GM21619 (cell line): Measurements from ENCODE around the gene CMTM6.
"Not testable (repeated sequence)": the region's sequence is repeated elsewhere in the genome, so short reads cannot be mapped to it uniquely, and the experiment has no call there.

ENCODE experiments used
- ATAC-seq: cut with Tn5 transposase; IDR thresholded peaks from one replicate; pipeline ENCODE4 v1.9.1; 2021; ENCODE audit not compliant: unreplicated experiment

Gene CMTM6

GRCh38 chr3:32502118-32502945, at the start of gene CMTM6:
CMTM6 (minus strand) TSS chr3:32502852; CDS start chr3:32502745, 107 bp downstream.
- peak; percentile 61 for ATAC-seq

GRCh38 chr3:32552013-32552412, 49.4 kb upstream of the CMTM6 start:
- no peak for ATAC-seq

- ATAC-seq, result no peak
Measured at GRCh38 chr3:32551496-32551895, 48.8 kb upstream of the CMTM6 start.

GRCh38 chr3:32551087-32551486, 48.4 kb upstream of the CMTM6 start:
- ATAC-seq, result peak; percentile 49

GRCh38 chr3:32545305-32545704, 42.7 kb upstream of the CMTM6 start:
- no peak for ATAC-seq

GRCh38 chr3:32544894-32545293, 42.2 kb upstream of the CMTM6 start:
- ATAC-seq, result no peak

- ATAC-seq, result no peak
Measured at GRCh38 chr3:32542807-32543206, 40.2 kb upstream of the CMTM6 start.

GRCh38 chr3:32540899-32541298, 38.2 kb upstream of the CMTM6 start:
- no peak for ATAC-seq

GRCh38 chr3:32532434-32532833, 29.8 kb upstream of the CMTM6 start:
- ATAC-seq, result no peak

GRCh38 chr3:32531010-32531647, 28.5 kb upstream of the CMTM6 start:
- ATAC-seq, result peak; percentile 61

GRCh38 chr3:32525720-32526119, 23.1 kb upstream of the CMTM6 start:
- ATAC-seq, result no peak

- no peak for ATAC-seq
Measured at GRCh38 chr3:32522682-32523081, 20.0 kb upstream of the CMTM6 start.

GRCh38 chr3:32518921-32519320, 16.3 kb upstream of the CMTM6 start:
- not testable (repeated sequence) for ATAC-seq

GRCh38 chr3:32516751-32517150, 14.1 kb upstream of the CMTM6 start:
- ATAC-seq, result peak; percentile 21

- no peak for ATAC-seq
Measured at GRCh38 chr3:32511005-32511404, 8.4 kb upstream of the CMTM6 start.

GRCh38 chr3:32510075-32510724, 7.5 kb upstream of the CMTM6 start:
- ATAC-seq, result peak; percentile 88

- no peak for ATAC-seq
Measured at GRCh38 chr3:32508711-32509110, 6.1 kb upstream of the CMTM6 start.

GRCh38 chr3:32506466-32506865, 3.8 kb upstream of the CMTM6 start:
- ATAC-seq, result no peak

GRCh38 chr3:32502946-32503286, 264 bp upstream of the CMTM6 start:
- peak; percentile 1 for ATAC-seq

- ATAC-seq, result no peak
Measured at GRCh38 chr3:32501783-32502117, 902 bp downstream of the CMTM6 start.

- ATAC-seq, result no peak
Measured at GRCh38 chr3:32500880-32501782, 1.5 kb downstream of the CMTM6 start.
